ENCODE results near the gene KREMEN1. TPM values are rescaled to one million over a fixed set of nuclear protein-coding genes. Genes with fewer than 3 reads are reported as not detected.

The KREMEN1 gene
- total and polyA plus RNA-seq, 9 of the 15 experiments (the other 6 are each of a cell fraction or from before 2014, with no cell fraction given) = 0.69 to 11.5 (median 4.3) TPM

DNA sequence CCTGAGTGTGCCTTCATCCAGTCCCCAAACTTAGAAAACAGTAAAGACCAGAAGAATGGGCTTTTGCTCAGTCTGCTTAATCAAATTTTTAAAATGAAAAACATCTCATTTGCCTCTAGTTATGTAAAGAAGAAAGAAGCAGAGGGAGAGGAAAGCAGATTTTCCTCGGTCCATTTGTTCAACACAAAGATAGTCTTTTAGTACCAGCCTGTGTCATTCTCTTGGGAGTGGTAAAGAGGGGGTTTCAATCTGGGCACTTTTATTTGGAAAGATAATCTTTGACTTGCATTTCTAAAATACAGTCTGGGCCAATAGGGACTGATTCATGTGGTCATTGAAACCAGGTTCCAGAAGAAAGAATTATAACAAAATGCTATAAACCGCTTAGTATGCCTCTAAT is 29.5 kb downstream of the KREMEN1 start:
- H3K79me2 ChIP-seq (ENCODE audit: control insufficient read depth, insufficient read depth, low read length) = no peaks in the 10 kb centered on the region
- no peak overlapping the region for H3K27ac ChIP-seq (ENCODE audit: extremely low read depth, low read depth, low read length)
- H3K9me3 ChIP-seq (replicated peaks; ENCODE audit: control insufficient read depth, insufficient read depth, low read depth, low read length) = no peaks in the 10 kb centered on the region
- no peaks in the 10 kb centered on the region for H4K20me1 ChIP-seq (replicated peaks; ENCODE audit: control insufficient read depth, insufficient read depth, low read length)
- CTCF ChIA-PET (ENCODE audit: low intra/inter-chr PET ratio) = no interaction called here
- no peak overlapping the region for H3K4me3 ChIP-seq
- peaks cover 2% of the 10 kb centered on the region; the same call in 1 of the 3 replicates for H3K36me3 ChIP-seq (ENCODE audit: control insufficient read depth, insufficient read depth, low read length)
- H3K4me2 ChIP-seq (ENCODE audit: insufficient read depth, low read length) = no peak overlapping the region
- no peaks in the 10 kb centered on the region for H3K27me3 ChIP-seq (ENCODE audit: control insufficient read depth in 2 of 2, insufficient read depth in 2 of 2, low read length in 2 of 2)
- DNase-seq (ENCODE audit: extremely low read depth in 1 of 4, low spot score in 3 of 4) = no peak
- intact Hi-C loops (cut with micrococcal nuclease) (no loop called here), in situ Hi-C loops (cut with MboI) (no loop called here)
- 71% methylated on average over 2 of the region's 2 CpGs for WGBS (ENCODE audit: insufficient coverage, low coverage, missing lambda C conversion rate)
- no peak for FAIRE-seq
- H3K9ac ChIP-seq (ENCODE audit: insufficient read depth in 1 of 2, low read depth in 2 of 2, low read length in 2 of 2) = no peak overlapping the region
- peaks cover 6 to 32% of the 10 kb centered on the region in 2 experiments; a peak in 4 of 5 replicates for H3K4me1 ChIP-seq (replicated peaks in 1 of 2; ENCODE audit: control insufficient read depth in 2 of 2, insufficient read depth in 2 of 2, low read length in 2 of 2)
- H3K9me1 ChIP-seq (ENCODE audit: control insufficient read depth, insufficient read depth, low read length) = no peaks in the 10 kb centered on the region
- BruUV-seq (replicated peaks) = no TSS peak
- TF ChIP-seq, protein P1, sequence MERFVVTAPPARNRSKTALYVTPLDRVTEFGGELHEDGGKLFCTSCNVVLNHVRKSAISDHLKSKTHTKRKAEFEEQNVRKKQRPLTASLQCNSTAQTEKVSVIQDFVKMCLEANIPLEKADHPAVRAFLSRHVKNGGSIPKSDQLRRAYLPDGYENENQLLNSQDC (CRISPR knock-in tag; IDR thresholded peaks at IDR 0.05) = no peak
- TF ChIP-seq PPARD (CRISPR knock-in tag; IDR thresholded peaks at IDR 0.05) (no peak), PHF20 (IDR thresholded peaks at IDR 0.05; ENCODE audit: partially characterized antibody) (no peak), RBM22 (IDR thresholded peaks at IDR 0.05; ENCODE audit: low read depth, low read length, poor library complexity, severe bottlenecking) (no peak), ZKSCAN8 (CRISPR knock-in tag; IDR thresholded peaks at IDR 0.05) (no peak)
- TF ChIP-seq, protein P2, sequence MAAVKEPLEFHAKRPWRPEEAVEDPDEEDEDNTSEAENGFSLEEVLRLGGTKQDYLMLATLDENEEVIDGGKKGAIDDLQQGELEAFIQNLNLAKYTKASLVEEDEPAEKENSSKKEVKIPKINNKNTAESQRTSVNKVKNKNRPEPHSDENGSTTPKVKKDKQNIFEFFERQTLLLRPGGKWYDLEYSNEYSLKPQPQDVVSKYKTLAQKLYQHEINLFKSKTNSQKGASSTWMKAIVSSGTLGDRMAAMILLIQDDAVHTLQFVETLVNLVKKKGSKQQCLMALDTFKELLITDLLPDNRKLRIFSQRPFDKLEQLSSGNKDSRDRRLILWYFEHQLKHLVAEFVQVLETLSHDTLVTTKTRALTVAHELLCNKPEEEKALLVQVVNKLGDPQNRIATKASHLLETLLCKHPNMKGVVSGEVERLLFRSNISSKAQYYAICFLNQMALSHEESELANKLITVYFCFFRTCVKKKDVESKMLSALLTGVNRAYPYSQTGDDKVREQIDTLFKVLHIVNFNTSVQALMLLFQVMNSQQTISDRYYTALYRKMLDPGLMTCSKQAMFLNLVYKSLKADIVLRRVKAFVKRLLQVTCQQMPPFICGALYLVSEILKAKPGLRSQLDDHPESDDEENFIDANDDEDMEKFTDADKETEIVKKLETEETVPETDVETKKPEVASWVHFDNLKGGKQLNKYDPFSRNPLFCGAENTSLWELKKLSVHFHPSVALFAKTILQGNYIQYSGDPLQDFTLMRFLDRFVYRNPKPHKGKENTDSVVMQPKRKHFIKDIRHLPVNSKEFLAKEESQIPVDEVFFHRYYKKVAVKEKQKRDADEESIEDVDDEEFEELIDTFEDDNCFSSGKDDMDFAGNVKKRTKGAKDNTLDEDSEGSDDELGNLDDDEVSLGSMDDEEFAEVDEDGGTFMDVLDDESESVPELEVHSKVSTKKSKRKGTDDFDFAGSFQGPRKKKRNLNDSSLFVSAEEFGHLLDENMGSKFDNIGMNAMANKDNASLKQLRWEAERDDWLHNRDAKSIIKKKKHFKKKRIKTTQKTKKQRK (IDR thresholded peaks at IDR 0.05; ENCODE audit: borderline replicate concordance, low read depth, low read length) = no peak
- ATAC-seq = no peak
- POLR2A ChIA-PET = interaction anchor here (0.5 to 0.9 kb wide), 2 partner anchors 143 to 1037 kb away, joined by 3 read pairs; no protein-coding TSS in a partner anchor
- H2AFZ ChIP-seq (ENCODE audit: low read depth, low read length) = no peak overlapping the region
